ENCODE data around the gene GHSR. TPM values are rescaled to one million over a fixed set of nuclear protein-coding genes. Genes with fewer than 3 reads are reported as not detected.

GHSR gene
- total RNA-seq, 1 donor = not detected

GRCh38 chr3:172476347-172476746 lies 28.1 kb upstream of the GHSR start:
- no peaks in the 10 kb centered on the region for H3K36me3 ChIP-seq (ENCODE audit: insufficient read depth, low read length)
- H3K4me1 ChIP-seq (ENCODE audit: insufficient read depth, low read length) = peaks cover 2% of the 10 kb centered on the region
- H3K27ac ChIP-seq (ENCODE audit: low read depth, low read length) = no peak overlapping the region
- no peak for DNase-seq (ENCODE audit: insufficient read length, low spot score, missing footprints)
- no peaks in the 10 kb centered on the region for H3K27me3 ChIP-seq (ENCODE audit: insufficient read depth, low read length)
- H3K4me2 ChIP-seq (ENCODE audit: insufficient read depth, low read length) = peak overlapping the region; percentile 94
- H2AFZ ChIP-seq (ENCODE audit: low read length) = peak overlapping the region; percentile 91
- H3K4me3 ChIP-seq (ENCODE audit: insufficient read depth, low read length) = peak overlapping the region; percentile 74
- no peaks in the 10 kb centered on the region for H3K79me2 ChIP-seq (ENCODE audit: insufficient read depth, low read length)
- H4K20me1 ChIP-seq (ENCODE audit: insufficient read depth, low read length) = no peaks in the 10 kb centered on the region
- no peaks in the 10 kb centered on the region for H3K9me3 ChIP-seq (ENCODE audit: low read depth, low read length)
- TF ChIP-seq CTCF (IDR thresholded peaks at IDR 0.05; ENCODE audit: extremely low read depth, low read depth, low read length) = no peak

DNA sequence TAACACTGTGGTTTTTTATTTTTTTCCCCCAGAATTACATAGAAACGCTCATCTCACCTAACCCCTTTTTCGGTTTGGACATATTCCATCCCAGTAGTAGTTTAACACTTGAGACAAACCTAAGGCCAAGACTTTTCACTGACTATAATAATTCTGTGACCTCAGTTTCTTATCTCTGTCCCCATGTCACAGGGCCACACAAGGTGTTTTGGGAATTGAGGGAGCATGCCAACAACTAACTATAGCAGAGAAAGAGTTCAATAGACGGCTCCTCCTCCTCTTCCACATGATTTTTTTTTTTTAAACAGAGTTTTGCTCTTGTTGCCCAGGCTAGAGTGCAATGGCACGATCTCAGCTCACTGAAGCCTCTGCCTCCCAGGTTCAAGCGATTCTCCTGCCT lies 27.4 kb upstream of the GHSR start:
- no peak overlapping the region for H3K4me2 ChIP-seq (ENCODE audit: insufficient read depth, low read length)
- no peak for DNase-seq (ENCODE audit: insufficient read length, low spot score, missing footprints)
- no peak overlapping the region for H3K27ac ChIP-seq (ENCODE audit: low read depth, low read length)
- no peak overlapping the region for H3K4me3 ChIP-seq (ENCODE audit: insufficient read depth, low read length)
- H3K4me1 ChIP-seq (ENCODE audit: insufficient read depth, low read length) = peaks cover 2% of the 10 kb centered on the region
- no peaks in the 10 kb centered on the region for H4K20me1 ChIP-seq (ENCODE audit: insufficient read depth, low read length)
- no peaks in the 10 kb centered on the region for H3K36me3 ChIP-seq (ENCODE audit: insufficient read depth, low read length)
- no peaks in the 10 kb centered on the region for H3K9me3 ChIP-seq (ENCODE audit: low read depth, low read length)
- H2AFZ ChIP-seq (ENCODE audit: low read length) = no peak overlapping the region
- H3K79me2 ChIP-seq (ENCODE audit: insufficient read depth, low read length) = no peaks in the 10 kb centered on the region
- peaks cover 3% of the 10 kb centered on the region for H3K27me3 ChIP-seq (ENCODE audit: insufficient read depth, low read length)
- no peak for TF ChIP-seq CTCF (IDR thresholded peaks at IDR 0.05; ENCODE audit: extremely low read depth, low read depth, low read length)

DNA sequence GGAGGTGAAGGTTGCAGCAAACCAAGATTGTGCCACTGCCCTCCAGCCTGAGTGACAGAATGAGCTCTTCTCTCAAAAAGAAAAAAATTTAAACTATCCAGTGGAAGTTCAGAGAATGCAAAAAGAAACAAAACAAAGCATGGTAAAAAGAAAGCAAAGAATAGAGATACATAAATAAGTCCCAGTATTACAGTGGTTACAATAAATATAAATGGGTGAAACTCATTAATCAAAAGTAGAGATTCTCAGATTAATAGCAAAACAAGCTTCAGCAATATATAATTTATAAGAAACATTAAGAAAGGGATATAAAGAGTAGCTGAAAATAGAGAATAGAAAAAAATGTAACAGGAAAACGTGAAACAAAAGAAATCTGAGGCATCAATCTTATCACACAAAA lies 23.6 kb upstream of the GHSR start:
- Histone ChIP-seq H3K9me3 (ENCODE audit: low read depth, low read length) (no peaks in the 10 kb centered on the region), H3K4me1 (ENCODE audit: insufficient read depth, low read length) (peaks cover 7% of the 10 kb centered on the region), H3K36me3 (ENCODE audit: insufficient read depth, low read length) (no peaks in the 10 kb centered on the region), H4K20me1 (ENCODE audit: insufficient read depth, low read length) (no peaks in the 10 kb centered on the region), H2AFZ (ENCODE audit: low read length) (no peak overlapping the region), H3K4me3 (ENCODE audit: insufficient read depth, low read length) (no peak overlapping the region), H3K27me3 (ENCODE audit: insufficient read depth, low read length) (peaks cover 3% of the 10 kb centered on the region), H3K79me2 (ENCODE audit: insufficient read depth, low read length) (no peaks in the 10 kb centered on the region), H3K4me2 (ENCODE audit: insufficient read depth, low read length) (no peak overlapping the region), H3K27ac (ENCODE audit: low read depth, low read length) (no peak overlapping the region)
- no peak for TF ChIP-seq CTCF (IDR thresholded peaks at IDR 0.05; ENCODE audit: extremely low read depth, low read depth, low read length)
- no peak for DNase-seq (ENCODE audit: insufficient read length, low spot score, missing footprints)

GRCh38 chr3:172470588-172470987 lies 22.3 kb upstream of the GHSR start:
- Histone ChIP-seq H3K4me2 (ENCODE audit: insufficient read depth, low read length) (no peak overlapping the region), H3K4me3 (ENCODE audit: insufficient read depth, low read length) (no peak overlapping the region), H3K36me3 (ENCODE audit: insufficient read depth, low read length) (no peaks in the 10 kb centered on the region), H3K27me3 (ENCODE audit: insufficient read depth, low read length) (peaks cover 3% of the 10 kb centered on the region), H3K79me2 (ENCODE audit: insufficient read depth, low read length) (no peaks in the 10 kb centered on the region), H4K20me1 (ENCODE audit: insufficient read depth, low read length) (no peaks in the 10 kb centered on the region), H3K4me1 (ENCODE audit: insufficient read depth, low read length) (peaks cover 7% of the 10 kb centered on the region), H3K27ac (ENCODE audit: low read depth, low read length) (no peak overlapping the region), H3K9me3 (ENCODE audit: low read depth, low read length) (no peaks in the 10 kb centered on the region), H2AFZ (ENCODE audit: low read length) (no peak overlapping the region)
- no peak for TF ChIP-seq CTCF (IDR thresholded peaks at IDR 0.05; ENCODE audit: extremely low read depth, low read depth, low read length)
- DNase-seq (ENCODE audit: insufficient read length, low spot score, missing footprints) = no peak
